ENCODE data around the gene TRAIP.

TRAIP gene

DNA sequence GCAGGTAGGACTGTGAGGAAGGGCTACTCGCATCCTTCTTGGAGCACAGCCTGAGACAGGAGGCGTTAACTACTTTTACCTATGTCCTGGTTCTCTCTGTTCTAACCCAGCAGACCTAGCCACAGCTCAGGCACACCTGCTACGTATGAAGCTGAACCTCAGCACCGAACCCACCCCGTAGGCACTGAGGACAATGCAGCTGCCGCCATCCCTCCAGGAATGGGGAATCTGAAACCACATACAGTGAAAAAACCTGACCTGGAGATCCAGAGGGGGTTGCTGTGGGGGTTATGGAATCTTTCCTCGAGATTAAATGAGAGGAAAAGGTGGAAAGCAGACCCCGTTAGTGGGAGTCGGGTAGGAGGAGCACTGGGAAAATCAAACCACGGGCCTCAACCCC lies 32.9 kb upstream of the TRAIP start:
- no peaks in the 10 kb centered on the region for H3K9me3 ChIP-seq (ENCODE audit: control insufficient read depth, low read length)
- H3K9ac ChIP-seq (ENCODE audit: low read length): no peak overlapping the region
- H3K4me1 ChIP-seq (ENCODE audit: control insufficient read depth, insufficient read depth, low read length): no peaks in the 10 kb centered on the region
- no peaks in the 10 kb centered on the region for H3K27me3 ChIP-seq (ENCODE audit: control insufficient read depth, insufficient read depth, low read length)
- H3K36me3 ChIP-seq (ENCODE audit: control insufficient read depth, insufficient read depth, low read length): peaks cover 10% of the 10 kb centered on the region
- no peak overlapping the region for H3K4me3 ChIP-seq (ENCODE audit: low read length)

DNA sequence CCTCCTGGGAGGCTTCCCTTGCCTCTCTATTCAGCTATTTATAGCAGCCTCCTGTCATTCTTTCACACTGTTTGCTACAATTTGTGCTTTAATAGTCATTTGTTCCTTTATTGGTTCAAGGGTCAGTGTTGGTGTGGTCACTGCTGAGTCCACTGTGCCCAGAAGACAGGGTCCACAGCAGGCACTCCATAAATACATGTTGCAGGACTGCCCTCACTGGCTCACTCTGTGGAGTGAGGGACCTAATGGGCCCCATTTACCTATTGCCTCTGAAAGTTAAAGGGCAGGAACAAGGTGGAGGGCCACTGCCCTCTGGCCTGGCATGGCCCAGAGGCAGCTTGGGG lies 30.5 kb upstream of the TRAIP start:
- Histone ChIP-seq H3K4me3 (ENCODE audit: low read length) (no peak overlapping the region), H3K36me3 (ENCODE audit: control insufficient read depth, insufficient read depth, low read length) (peaks cover 10% of the 10 kb centered on the region), H3K27me3 (ENCODE audit: control insufficient read depth, insufficient read depth, low read length) (no peaks in the 10 kb centered on the region), H3K4me1 (ENCODE audit: control insufficient read depth, insufficient read depth, low read length) (peaks cover 7% of the 10 kb centered on the region), H3K9ac (ENCODE audit: low read length) (no peak overlapping the region), H3K9me3 (ENCODE audit: control insufficient read depth, low read length) (no peaks in the 10 kb centered on the region)

DNA sequence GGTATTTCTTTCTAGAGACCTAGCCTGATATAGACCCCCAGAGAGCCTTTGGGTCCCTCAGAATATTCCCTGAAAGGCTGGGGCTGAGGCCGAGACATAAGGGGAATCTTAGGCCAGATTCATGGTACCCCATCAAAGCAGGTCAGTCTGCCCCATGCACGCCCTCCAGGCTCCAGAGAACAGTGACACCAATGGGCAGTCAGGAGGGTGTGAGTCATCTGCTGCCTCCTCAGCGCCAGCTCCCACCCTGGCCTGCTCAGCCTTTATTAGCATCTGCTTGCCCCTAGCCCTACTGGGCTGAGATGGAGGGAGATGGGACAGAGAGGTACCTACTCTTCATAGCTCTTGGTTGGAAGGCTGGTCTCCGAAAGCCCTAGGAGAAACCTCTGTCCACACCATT lies 27.6 kb upstream of the TRAIP start:
- H3K9me3 ChIP-seq (ENCODE audit: control insufficient read depth, low read length): no peaks in the 10 kb centered on the region
- no peak overlapping the region for H3K9ac ChIP-seq (ENCODE audit: low read length)
- no peaks in the 10 kb centered on the region for H3K27me3 ChIP-seq (ENCODE audit: control insufficient read depth, insufficient read depth, low read length)
- no peak overlapping the region for H3K4me3 ChIP-seq (ENCODE audit: low read length)
- H3K4me1 ChIP-seq (ENCODE audit: control insufficient read depth, insufficient read depth, low read length): peaks cover 24% of the 10 kb centered on the region
- no peaks in the 10 kb centered on the region for H3K36me3 ChIP-seq (ENCODE audit: control insufficient read depth, insufficient read depth, low read length)

DNA sequence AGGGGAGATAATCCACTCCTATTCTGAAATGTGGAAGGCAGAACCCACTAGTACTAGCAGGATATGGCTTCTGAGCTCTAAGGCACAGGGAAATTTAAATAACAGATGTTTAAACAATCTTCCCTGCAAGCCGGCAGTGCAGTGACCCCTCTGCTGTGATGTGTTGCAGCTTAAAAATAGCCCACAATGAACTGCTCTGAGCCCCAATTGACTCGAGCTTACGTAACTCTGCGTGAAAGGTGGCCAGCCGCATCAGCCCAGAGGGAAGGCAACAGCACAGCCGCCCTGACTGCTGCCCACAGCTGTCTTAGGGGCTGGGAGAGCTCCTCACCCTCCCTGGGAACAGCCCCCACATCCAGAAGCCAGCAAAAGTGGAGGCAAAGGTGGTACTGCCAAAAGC lies 25.8 kb upstream of the TRAIP start:
- peaks cover 24% of the 10 kb centered on the region for H3K4me1 ChIP-seq (ENCODE audit: control insufficient read depth, insufficient read depth, low read length)
- no peak overlapping the region for H3K9ac ChIP-seq (ENCODE audit: low read length)
- no peaks in the 10 kb centered on the region for H3K9me3 ChIP-seq (ENCODE audit: control insufficient read depth, low read length)

DNA sequence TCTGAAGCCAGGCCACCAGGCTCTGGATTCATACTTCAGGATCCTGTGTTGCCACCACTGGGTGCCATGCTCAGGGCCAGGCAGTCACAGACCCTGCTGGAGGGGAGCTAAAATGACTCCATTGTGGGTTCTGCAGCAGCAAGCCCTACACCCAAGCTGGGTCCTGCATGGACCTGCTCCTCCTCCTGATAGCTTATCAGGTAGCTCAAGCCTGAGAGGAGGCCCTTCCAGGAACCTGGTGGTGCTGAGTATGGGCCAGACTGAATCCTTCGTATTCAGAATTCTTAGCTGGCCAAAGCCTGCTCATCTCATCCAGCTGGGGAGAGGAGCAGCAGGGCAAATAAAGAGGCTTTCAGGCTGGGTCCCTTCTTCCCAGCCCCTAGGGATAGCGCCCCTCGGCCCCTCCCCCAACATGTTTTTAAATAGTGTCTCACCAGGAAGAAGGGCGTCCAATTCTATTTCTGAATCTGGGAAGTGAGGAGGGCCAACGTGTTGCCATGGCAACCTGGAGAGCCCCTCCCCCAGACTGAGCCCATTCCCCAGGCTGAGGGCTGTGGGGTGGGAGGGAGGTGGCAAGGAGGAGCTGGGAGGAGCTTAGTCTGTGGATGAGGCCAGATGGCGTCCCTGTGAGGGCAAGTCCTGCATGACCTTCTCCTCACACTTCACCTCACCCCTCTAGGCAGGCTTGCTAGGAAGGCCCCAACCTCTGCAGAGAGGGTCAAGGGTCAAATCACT lies 24.4 kb upstream of the TRAIP start:
- H3K9me3 ChIP-seq (ENCODE audit: control insufficient read depth, low read length): no peaks in the 10 kb centered on the region
- H3K4me1 ChIP-seq (ENCODE audit: control insufficient read depth, insufficient read depth, low read length): peaks cover 24% of the 10 kb centered on the region
- H3K9ac ChIP-seq (ENCODE audit: low read length): no peak overlapping the region
- no peaks in the 10 kb centered on the region for H3K36me3 ChIP-seq (ENCODE audit: control insufficient read depth, insufficient read depth, low read length)
- H3K27me3 ChIP-seq (ENCODE audit: control insufficient read depth, insufficient read depth, low read length): no peaks in the 10 kb centered on the region
- H3K4me3 ChIP-seq (ENCODE audit: low read length): no peak overlapping the region

More for the DNA sequence above, 25.8 kb upstream of the TRAIP start:
- H3K27me3 ChIP-seq (ENCODE audit: control insufficient read depth, insufficient read depth, low read length): no peaks in the 10 kb centered on the region
- H3K4me3 ChIP-seq (ENCODE audit: low read length): no peak overlapping the region
- no peaks in the 10 kb centered on the region for H3K36me3 ChIP-seq (ENCODE audit: control insufficient read depth, insufficient read depth, low read length)

DNA sequence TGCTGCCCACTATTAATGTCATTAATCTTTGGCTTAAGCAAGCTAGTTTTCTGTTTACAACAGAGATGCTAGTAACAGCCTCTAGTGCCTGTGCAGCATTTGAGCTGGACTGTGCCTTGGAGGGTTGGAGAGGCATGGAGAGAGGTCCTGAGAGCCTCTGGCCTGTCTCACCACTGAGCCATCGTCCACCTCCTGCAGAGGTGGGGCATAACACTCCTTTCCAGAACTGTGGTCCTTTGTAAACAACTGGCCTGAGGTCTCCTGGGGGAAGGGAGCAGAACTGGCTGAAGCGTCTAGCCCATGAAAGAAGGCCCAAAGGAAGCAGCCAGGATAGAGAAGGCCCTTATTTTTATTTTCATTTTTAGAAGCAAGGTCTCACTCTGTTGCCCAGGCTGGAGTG lies 23.4 kb upstream of the TRAIP start:
- H3K4me3 ChIP-seq (ENCODE audit: low read length): no peak overlapping the region
- no peak overlapping the region for H3K9ac ChIP-seq (ENCODE audit: low read length)
- H3K9me3 ChIP-seq (ENCODE audit: control insufficient read depth, low read length): no peaks in the 10 kb centered on the region
- H3K36me3 ChIP-seq (ENCODE audit: control insufficient read depth, insufficient read depth, low read length): no peaks in the 10 kb centered on the region
- peaks cover 25% of the 10 kb centered on the region for H3K4me1 ChIP-seq (ENCODE audit: control insufficient read depth, insufficient read depth, low read length)
- no peaks in the 10 kb centered on the region for H3K27me3 ChIP-seq (ENCODE audit: control insufficient read depth, insufficient read depth, low read length)

DNA sequence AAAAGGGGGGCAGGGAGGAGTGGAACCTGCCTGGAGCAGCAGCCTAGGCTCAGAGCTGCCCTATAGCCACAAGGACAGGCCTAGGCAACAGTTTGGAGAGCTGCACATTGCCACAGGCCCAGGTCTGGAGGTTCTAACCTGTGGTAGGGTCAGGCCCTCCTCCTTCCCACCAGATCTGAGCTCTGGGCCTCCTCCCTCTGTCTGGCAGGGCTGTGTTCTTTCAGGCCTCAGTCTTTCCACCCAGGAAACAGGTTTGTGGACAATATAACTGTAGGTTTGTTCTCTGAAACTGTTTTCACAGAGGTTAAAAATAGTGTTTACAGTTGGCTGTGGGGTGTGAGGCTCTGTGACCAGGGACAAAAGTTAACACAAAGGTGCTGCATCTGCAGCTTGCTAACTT lies 22.3 kb upstream of the TRAIP start:
- H3K9me3 ChIP-seq (ENCODE audit: control insufficient read depth, low read length): no peaks in the 10 kb centered on the region
- H3K4me1 ChIP-seq (ENCODE audit: control insufficient read depth, insufficient read depth, low read length): peaks cover 35% of the 10 kb centered on the region
- no peaks in the 10 kb centered on the region for H3K27me3 ChIP-seq (ENCODE audit: control insufficient read depth, insufficient read depth, low read length)
- H3K36me3 ChIP-seq (ENCODE audit: control insufficient read depth, insufficient read depth, low read length): no peaks in the 10 kb centered on the region
- H3K9ac ChIP-seq (ENCODE audit: low read length): no peak overlapping the region
- H3K4me3 ChIP-seq (ENCODE audit: low read length): no peak overlapping the region

DNA sequence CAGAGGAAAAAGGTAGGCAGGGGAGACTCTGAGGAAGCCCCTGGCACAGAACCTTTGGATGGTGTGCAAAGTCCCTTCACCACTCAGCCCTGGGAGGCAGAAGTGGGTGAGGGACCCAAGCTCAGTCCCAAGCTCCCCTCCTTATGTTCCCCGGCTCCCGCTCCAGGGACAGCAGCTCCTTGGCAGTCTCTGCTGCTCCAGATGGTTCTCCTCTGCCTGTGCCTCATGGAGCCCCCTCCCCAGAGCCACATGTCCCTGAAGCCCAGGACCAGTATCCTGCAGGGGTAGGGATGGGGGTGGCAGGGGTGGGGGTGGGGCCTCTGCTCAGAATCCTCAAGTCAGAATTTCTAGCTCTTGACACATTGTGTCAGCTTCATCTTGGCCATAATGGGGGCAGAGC lies 21.4 kb upstream of the TRAIP start:
- no peaks in the 10 kb centered on the region for H3K36me3 ChIP-seq (ENCODE audit: control insufficient read depth, insufficient read depth, low read length)
- H3K9me3 ChIP-seq (ENCODE audit: control insufficient read depth, low read length): no peaks in the 10 kb centered on the region
- no peak overlapping the region for H3K9ac ChIP-seq (ENCODE audit: low read length)
- H3K4me3 ChIP-seq (ENCODE audit: low read length): no peak overlapping the region
- no peaks in the 10 kb centered on the region for H3K27me3 ChIP-seq (ENCODE audit: control insufficient read depth, insufficient read depth, low read length)
- peaks cover 45% of the 10 kb centered on the region for H3K4me1 ChIP-seq (ENCODE audit: control insufficient read depth, insufficient read depth, low read length)

DNA sequence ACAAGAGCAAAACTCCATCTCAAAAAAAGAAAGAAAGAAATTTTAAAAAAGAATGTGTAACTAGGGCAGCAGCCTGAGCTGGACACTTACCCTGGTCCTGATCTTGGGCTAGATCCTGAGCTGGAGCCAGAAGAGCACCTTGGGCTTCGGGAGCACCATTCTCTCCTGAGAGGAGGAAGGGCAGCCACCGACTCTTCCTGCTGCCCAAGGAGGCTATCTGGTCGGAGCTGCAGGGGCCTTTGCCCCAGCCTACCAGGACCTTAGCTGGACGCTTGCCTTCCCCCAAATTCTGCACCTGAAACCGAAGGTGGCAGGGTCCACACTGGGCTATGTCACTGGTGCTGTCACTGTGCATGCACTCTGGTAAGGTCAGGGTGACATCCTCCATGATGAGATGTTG lies 20.2 kb upstream of the TRAIP start:
- Histone ChIP-seq H3K27me3 (ENCODE audit: control insufficient read depth, insufficient read depth, low read length) (no peaks in the 10 kb centered on the region), H3K9ac (ENCODE audit: low read length) (no peak overlapping the region), H3K36me3 (ENCODE audit: control insufficient read depth, insufficient read depth, low read length) (no peaks in the 10 kb centered on the region), H3K9me3 (ENCODE audit: control insufficient read depth, low read length) (no peaks in the 10 kb centered on the region), H3K4me3 (ENCODE audit: low read length) (no peak overlapping the region), H3K4me1 (ENCODE audit: control insufficient read depth, insufficient read depth, low read length) (peaks cover 38% of the 10 kb centered on the region)

DNA sequence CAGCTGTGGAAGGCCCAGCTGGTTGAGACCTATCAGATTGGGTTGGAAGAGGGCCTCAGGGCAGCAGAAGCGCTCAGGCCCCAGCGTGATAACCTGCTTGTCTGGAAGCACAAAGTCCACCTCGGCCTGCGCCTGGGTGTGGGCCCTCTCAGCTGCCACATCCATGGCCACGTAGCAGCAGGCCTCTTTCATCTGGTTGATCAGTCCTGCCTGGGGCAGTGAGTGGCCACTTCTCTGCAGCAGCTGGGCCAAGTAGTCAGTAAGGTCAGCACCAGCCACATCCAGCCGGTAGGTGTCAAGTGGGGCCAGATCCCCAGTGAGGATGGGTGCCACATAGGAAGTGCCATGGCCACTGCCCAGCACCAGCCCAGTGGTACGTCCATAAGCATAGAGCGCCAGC lies 17.3 kb upstream of the TRAIP start:
- H3K9ac ChIP-seq (ENCODE audit: low read length): no peak overlapping the region
- peaks cover 24% of the 10 kb centered on the region for H3K4me1 ChIP-seq (ENCODE audit: control insufficient read depth, insufficient read depth, low read length)
- no peak overlapping the region for H3K4me3 ChIP-seq (ENCODE audit: low read length)
- peaks cover 26% of the 10 kb centered on the region for H3K27me3 ChIP-seq (ENCODE audit: control insufficient read depth, insufficient read depth, low read length)
- H3K36me3 ChIP-seq (ENCODE audit: control insufficient read depth, insufficient read depth, low read length): no peaks in the 10 kb centered on the region
- H3K9me3 ChIP-seq (ENCODE audit: control insufficient read depth, low read length): no peaks in the 10 kb centered on the region

DNA sequence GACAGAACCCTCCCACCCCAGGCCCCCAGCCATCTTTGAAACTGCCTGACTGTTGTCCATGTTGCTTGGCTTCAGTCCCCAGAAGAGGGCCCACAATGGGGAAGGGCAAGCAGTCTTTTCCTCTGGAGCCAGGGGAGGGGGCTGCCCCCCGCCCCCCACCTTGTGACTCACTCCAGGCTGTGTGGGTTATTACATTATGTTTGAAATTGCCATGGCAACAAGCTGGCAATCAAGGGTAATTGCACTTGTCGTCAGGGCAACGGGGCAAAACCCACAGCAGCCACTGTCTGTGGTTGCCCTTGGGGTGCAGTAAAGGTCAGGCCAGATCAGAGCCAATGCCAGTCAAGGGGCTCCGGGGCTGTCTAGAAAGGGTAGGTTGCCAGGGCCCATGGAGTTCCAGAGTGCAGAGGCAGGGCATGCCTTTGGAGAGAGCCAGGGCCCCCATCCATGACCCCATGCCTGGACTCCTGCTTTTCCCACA lies 16.5 kb upstream of the TRAIP start:
- H3K4me1 ChIP-seq (ENCODE audit: control insufficient read depth, insufficient read depth, low read length): peaks cover 24% of the 10 kb centered on the region
- peaks cover 34% of the 10 kb centered on the region for H3K27me3 ChIP-seq (ENCODE audit: control insufficient read depth, insufficient read depth, low read length)
- no peaks in the 10 kb centered on the region for H3K36me3 ChIP-seq (ENCODE audit: control insufficient read depth, insufficient read depth, low read length)
- H3K9ac ChIP-seq (ENCODE audit: low read length): no peak overlapping the region
- no peak overlapping the region for H3K4me3 ChIP-seq (ENCODE audit: low read length)
- no peaks in the 10 kb centered on the region for H3K9me3 ChIP-seq (ENCODE audit: control insufficient read depth, low read length)

DNA sequence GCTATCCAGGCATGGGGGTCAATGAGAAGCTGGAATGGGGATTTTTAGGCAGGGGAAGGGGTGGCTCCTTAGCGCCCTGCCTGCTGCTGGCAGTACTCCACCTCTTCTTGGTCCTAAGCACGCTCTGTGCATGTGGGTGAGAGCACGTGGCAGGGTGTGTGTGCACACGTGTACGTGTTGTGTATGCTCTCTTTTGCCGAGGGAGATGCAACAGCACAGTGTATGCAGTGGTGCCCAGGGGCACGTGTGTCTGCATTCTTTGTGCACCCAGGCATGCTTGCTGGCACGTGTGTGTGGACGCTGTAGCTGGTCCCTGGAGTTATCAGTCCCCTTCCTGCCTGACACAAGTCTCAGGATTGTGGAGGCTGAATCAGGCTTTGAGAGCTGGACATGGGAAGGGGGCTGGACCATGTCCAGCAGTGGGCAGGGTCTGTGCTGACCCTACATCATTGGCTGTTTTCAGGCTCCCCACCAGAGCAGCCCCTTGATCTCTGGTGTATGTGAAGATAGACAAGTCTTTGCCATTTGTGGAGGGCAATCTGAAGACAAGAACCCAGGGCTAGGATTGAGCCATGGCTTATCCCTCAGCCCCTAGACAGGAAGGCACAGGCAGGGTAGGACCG lies 15.3 kb upstream of the TRAIP start:
- H3K27me3 ChIP-seq (ENCODE audit: control insufficient read depth, insufficient read depth, low read length): peaks cover 38% of the 10 kb centered on the region
- no peaks in the 10 kb centered on the region for H3K36me3 ChIP-seq (ENCODE audit: control insufficient read depth, insufficient read depth, low read length)
- H3K4me1 ChIP-seq (ENCODE audit: control insufficient read depth, insufficient read depth, low read length): peaks cover 24% of the 10 kb centered on the region
- H3K9me3 ChIP-seq (ENCODE audit: control insufficient read depth, low read length): no peaks in the 10 kb centered on the region
- H3K4me3 ChIP-seq (ENCODE audit: low read length): no peak overlapping the region
- H3K9ac ChIP-seq (ENCODE audit: low read length): no peak overlapping the region
